Adrenal gland (tissue), 12 donors: Measurements from ENCODE around the gene LTF. TPM values are rescaled to one million over a fixed set of nuclear protein-coding genes. Genes with fewer than 3 reads are reported as not detected.

Source experiments
- DNase-seq, 7 donors: peaks; one replicate each; pipeline ENCODE4 v3.0.0-alpha.2; 2019 to 2020
- H3K27ac ChIP-seq, 5 donors: fragments of 200-600 bp; sonication (generic) in 4 of 5; 1 replicate in 3 of 5; 2 replicates in 2 of 5; pipeline versions ENCODE4 v1.5.1 to v1.8.0; 2016 to 2020; ENCODE audit warnings: mild to moderate bottlenecking in 1 of 5
- H3K27me3 ChIP-seq: fragments of 200-600 bp; 2 replicates; pipeline ENCODE4 v1.8.0; 2021
- H3K36me3 ChIP-seq, 2 donors: fragments of 200-600 bp; replicated peaks in 1 of 2; 1 replicate in 1 of 2; 2 replicates in 1 of 2; pipeline versions ENCODE4 v1.5.1 to v1.8.0; 2018 to 2022
- H3K4me1 ChIP-seq, 2 donors: fragments of 200-600 bp; replicated peaks in 1 of 2; 1 replicate in 1 of 2; 2 replicates in 1 of 2; pipeline versions ENCODE4 v1.5.1 to v1.8.0; 2018 to 2021
- H3K4me3 ChIP-seq, 4 donors: fragments of 200-600 bp; sonication (generic) in 3 of 4; one replicate each; pipeline ENCODE4 v1.5.1; 2016 to 2018
- H3K9me3 ChIP-seq, 3 donors: fragments of 200-600 bp; sonication (generic) in 1 of 3; replicated peaks in 1 of 3; 1 replicate in 2 of 3; 2 replicates in 1 of 3; pipeline versions ENCODE4 v1.5.1 to v1.8.0; 2016 to 2021
- CTCF ChIP-seq, 6 experiments: fragments of 450-650 bp in 4 of 6; fragments of 200-600 bp in 2 of 6; sonication (generic) in 1 of 6; IDR thresholded peaks; 1 replicate in 5 of 6; 2 replicates in 1 of 6; pipeline versions ENCODE4 v1.5.1 to v1.8.0; 2016 to 2021; ENCODE audit warnings: antibody characterized with exemption in 6 of 6, mild to moderate bottlenecking in 2 of 6, moderate library complexity in 1 of 6
- POLR2A ChIP-seq, 2 donors: fragments of 450-650 bp; IDR thresholded peaks; one replicate each; pipeline ENCODE4 v1.6.1; 2017; ENCODE audit warnings: antibody characterized with exemption in 2 of 2, mild to moderate bottlenecking in 2 of 2, moderate library complexity in 1 of 2
- WGBS, 4 donors: extraction: QIAGEN DNeasy Blood & Tissue Kit in 2 of 4; methylation state at CpG; one replicate each; pipeline versions ENCODE4 v1.1.5 to v1.1.7; 2013 to 2017; 5-methylcytosine and 5-hydroxymethylcytosine counted together
- intact Hi-C, 2 donors: fragments of 100-400 bp; cut with DNase I; formaldehyde crosslinking; loops; one replicate each; pipeline versions ENCODE4 v1.14.1 to v1.15.0; 2022 to 2023
- polyA plus RNA-seq, 3 donors: library from polyadenylated mRNA; stranded (reverse); fragments of 200-250 nt in 2 of 3; fragments of 350-450 nt in 1 of 3; fragmentation: Illumina TruSeq in 1 of 3; extraction: RNeasy Lipid Tissue Mini Kit (QIAGEN cat#74804) in 1 of 3; gene quantifications; one replicate each; pipeline ENCODE4 v1.2.3, GENCODE V29; 2013 to 2014
- total RNA-seq, 9 donors: library from RNA; depleted of rRNA in 4 of 9; stranded (reverse); fragments of >200 nt in 4 of 9; fragments of 120-200 nt in 1 of 9; fragmentation: NEBNext Ultra II Directional in 1 of 9; extraction: Animal tissue kit (Norgen Biotek cat#: 25700) in 1 of 9; gene quantifications; one replicate each; pipeline versions ENCODE4 v1.1.0 to v1.2.4, GENCODE V29; 2013 to 2023
- donor health status: healthy with polysubstance abuse.
- donor health status: Bipolar disorder and iron deficiency.
- donor health status: DM: yes; HTN: yes; CAD: no.
- donor health status: DM: no; HTN: no; CAD: no.
- donor health status: DM: no; HTN: no; CAD: no.
- donor health status: DM: yes; HTN: yes; CAD: no.

Gene LTF
- total and polyA plus RNA-seq, 12 donors = 0.50 to 3.7 (median 1.6) TPM

GRCh38 chr3:46484388-46484787, 19.7 kb upstream of the LTF start:
- H3K4me1 ChIP-seq = no peaks in the 10 kb centered on the region
- no peak overlapping the region for H3K27ac ChIP-seq
- no peak for DNase-seq
- no peaks in the 10 kb centered on the region for H3K27me3 ChIP-seq
- intact Hi-C loops = no loop called here
- TF ChIP-seq POLR2A (IDR thresholded peaks at IDR 0.05) = no peak
- WGBS, 4 donors = 80 to 100% (median 87%) methylated on average over 1 of the region's 1 CpG
- H3K9me3 ChIP-seq = no peaks in the 10 kb centered on the region
- H3K36me3 ChIP-seq = no peaks in the 10 kb centered on the region
- H3K4me3 ChIP-seq = no peak overlapping the region

GRCh38 chr3:46483825-46484224, 19.1 kb upstream of the LTF start:
- WGBS, 4 donors = 75 to 88% (median 82%) methylated on average over 2 of the region's 2 CpGs
- Histone ChIP-seq H3K27ac (no peak overlapping the region), H3K9me3 (no peaks in the 10 kb centered on the region), H3K27me3 (no peaks in the 10 kb centered on the region), H3K4me3 (no peak overlapping the region), H3K4me1 (no peaks in the 10 kb centered on the region), H3K36me3 (no peaks in the 10 kb centered on the region)
- TF ChIP-seq POLR2A (IDR thresholded peaks at IDR 0.05) (no peak), CTCF (IDR thresholded peaks at IDR 0.05) (no peak)
- DNase-seq = peak in 1 of 7 donors; percentile 5
- intact Hi-C loops = no loop called here

- H3K27me3 ChIP-seq = peaks cover 4% of the 10 kb centered on the region
- no peaks in the 10 kb centered on the region for H3K9me3 ChIP-seq
- no peak overlapping the region for H3K4me3 ChIP-seq
- WGBS, 4 donors = 82 to 94% (median 87%) methylated on average over 1 of the region's 1 CpG
- intact Hi-C loops = no loop called here
- no peak for TF ChIP-seq POLR2A (IDR thresholded peaks at IDR 0.05)
- TF ChIP-seq CTCF (IDR thresholded peaks at IDR 0.05) = no peak
- H3K4me1 ChIP-seq = no peaks in the 10 kb centered on the region
- H3K27ac ChIP-seq = no peak overlapping the region
- no peaks in the 10 kb centered on the region for H3K36me3 ChIP-seq
- DNase-seq = no peak
Observed at GRCh38 chr3:46482632-46483350, 18.1 kb upstream of the LTF start.

GRCh38 chr3:46481636-46482035, 16.9 kb upstream of the LTF start:
- no peak for DNase-seq
- H3K4me1 ChIP-seq = no peaks in the 10 kb centered on the region
- H3K36me3 ChIP-seq = no peaks in the 10 kb centered on the region
- TF ChIP-seq POLR2A (IDR thresholded peaks at IDR 0.05) = no peak
- no peak for TF ChIP-seq CTCF (IDR thresholded peaks at IDR 0.05)
- no peak overlapping the region for H3K4me3 ChIP-seq
- WGBS, 4 donors = 84 to 89% (median 87%) methylated on average over 4 of the region's 4 CpGs
- intact Hi-C loops = no loop called here
- H3K9me3 ChIP-seq = no peaks in the 10 kb centered on the region
- peaks cover 4% of the 10 kb centered on the region for H3K27me3 ChIP-seq
- H3K27ac ChIP-seq = no peak overlapping the region
